GM23338 (cell line): Measurements from ENCODE around the gene SSBP2. TPM values are rescaled to one million over a fixed set of nuclear protein-coding genes. Genes with fewer than 3 reads are reported as not detected.

Experiments
- ATAC-seq: fragments of 200-7000 bp; cut with Tn5 transposase; 3 replicates; pipeline ENCODE4 v1.9.1; 2020
- DNase-seq: peaks from one replicate; pipeline ENCODE4 v3.0.0-alpha.2; 2015; ENCODE audit warnings: low spot score
- H2AFZ ChIP-seq: fragments of 200-600 bp; sonication (generic); 2 replicates; pipeline ENCODE4 v1.8.0; 2016; ENCODE audit warnings: antibody characterized with exemption, mild to moderate bottlenecking, moderate library complexity
- H3F3A ChIP-seq: fragments of 200-600 bp; sonication (generic); replicated peaks from 2 replicates; pipeline ENCODE4 v1.8.0; 2017; ENCODE audit warnings: antibody characterized with exemption, mixed run types, low read depth
- H3K27ac ChIP-seq: fragments of 200-600 bp; sonication (generic); 2 replicates; pipeline ENCODE4 v1.6.1; 2016; ENCODE audit warnings: low read depth
- H3K27me3 ChIP-seq: fragments of 200-600 bp; sonication (generic); 2 replicates; pipeline ENCODE4 v1.8.0; 2016; ENCODE audit warnings: mild to moderate bottlenecking, mixed run types, moderate library complexity; ENCODE audit not compliant: insufficient read depth
- H3K36me3 ChIP-seq: fragments of 200-600 bp; sonication (generic); 2 replicates; pipeline ENCODE4 v1.8.0; 2016; ENCODE audit warnings: mild to moderate bottlenecking; ENCODE audit not compliant: insufficient read depth
- H3K4me1 ChIP-seq: fragments of 200-600 bp; sonication (generic); 2 replicates; pipeline ENCODE4 v1.8.0; 2016; ENCODE audit warnings: mild to moderate bottlenecking, moderate library complexity; ENCODE audit not compliant: insufficient read depth
- H3K4me2 ChIP-seq: fragments of 200-600 bp; sonication (generic); 2 replicates; pipeline ENCODE4 v1.7.1; 2017; ENCODE audit warnings: mixed run types
- H3K4me3 ChIP-seq: fragments of 200-600 bp; sonication (generic); 2 replicates; pipeline ENCODE4 v1.6.1; 2016; ENCODE audit warnings: mixed run types
- H3K79me2 ChIP-seq: fragments of 200-600 bp; sonication (generic); replicated peaks from 2 replicates; pipeline ENCODE4 v1.8.0; 2017; ENCODE audit warnings: mild to moderate bottlenecking; ENCODE audit not compliant: insufficient read depth
- H3K9me2 ChIP-seq: fragments of 200-600 bp; sonication (generic); 2 replicates; pipeline ENCODE4 v1.8.0; 2017; ENCODE audit not compliant: insufficient read depth
- H4K20me1 ChIP-seq: fragments of 200-600 bp; sonication (generic); replicated peaks from 2 replicates; pipeline ENCODE4 v1.8.0; 2017; ENCODE audit warnings: mild to moderate bottlenecking; ENCODE audit not compliant: insufficient read depth
- H3K27ac Mint-ChIP-seq: 2 replicates; pipeline ENCODE4 v1.8.0; 2020; ENCODE audit warnings: inconsistent platforms, mild to moderate bottlenecking, moderate library complexity, mixed read lengths
- H3K27me3 Mint-ChIP-seq: 3 replicates; pipeline ENCODE4 v1.8.0; 2022; ENCODE audit warnings: low read depth, mild to moderate bottlenecking, moderate library complexity, mixed read lengths, inconsistent platforms; ENCODE audit not compliant: insufficient read depth, poor library complexity
- H3K36me3 Mint-ChIP-seq: 3 replicates; pipeline ENCODE4 v1.8.0; 2021; ENCODE audit warnings: low read depth, mild to moderate bottlenecking, inconsistent platforms, moderate library complexity, mixed read lengths
- H3K4me1 Mint-ChIP-seq: 3 replicates; pipeline ENCODE4 v1.8.0; 2020; ENCODE audit warnings: mild to moderate bottlenecking, inconsistent platforms, mixed read lengths
- H3K4me3 Mint-ChIP-seq: 3 replicates; pipeline ENCODE4 v1.8.0; 2021; ENCODE audit warnings: moderate library complexity, mild to moderate bottlenecking, inconsistent platforms, mixed read lengths
- H3K9me3 Mint-ChIP-seq: 3 replicates; pipeline ENCODE4 v1.8.0; 2020; ENCODE audit warnings: moderate library complexity, mild to moderate bottlenecking, inconsistent platforms, mixed read lengths
- CREB1 ChIP-seq: fragments of 250-450 bp; sonication (Bioruptor Pico); IDR thresholded peaks from 2 replicates; pipeline ENCODE4 v1.5.0; 2020; ENCODE audit warnings: low read depth, mild to moderate bottlenecking, moderate library complexity
- EZH2 ChIP-seq: fragments of 200-600 bp; sonication (generic); IDR thresholded peaks from one replicate; pipeline ENCODE4 v1.8.0; 2017; ENCODE audit warnings: antibody characterized with exemption, mild to moderate bottlenecking, low read depth; ENCODE audit not compliant: unreplicated experiment
- EZH2phosphoT487 ChIP-seq: fragments of 200-600 bp; sonication (generic); IDR thresholded peaks from one replicate; pipeline ENCODE4 v1.8.1; 2018; ENCODE audit warnings: antibody characterized with exemption; ENCODE audit not compliant: unreplicated experiment
- JUNB ChIP-seq: IDR thresholded peaks from one replicate; pipeline ENCODE4 v1.6.1; 2016; ENCODE audit warnings: antibody characterized with exemption; ENCODE audit not compliant: unreplicated experiment
- NANOG ChIP-seq: IDR thresholded peaks from 2 replicates; pipeline ENCODE4 v1.6.1; 2016; ENCODE audit warnings: antibody characterized with exemption, borderline replicate concordance
- POLR2AphosphoS5 ChIP-seq: IDR thresholded peaks from 2 replicates; pipeline ENCODE4 v1.6.1; 2016; ENCODE audit warnings: antibody characterized with exemption, low read depth
- STAT1 ChIP-seq: IDR thresholded peaks from one replicate; pipeline ENCODE4 v1.6.1; 2016; ENCODE audit warnings: antibody characterized with exemption; ENCODE audit not compliant: unreplicated experiment
- ZNF114 ChIP-seq: fragments of 250-450 bp; sonication (Bioruptor Pico); IDR thresholded peaks from 2 replicates; pipeline ENCODE4 v1.5.0; 2020; ENCODE audit warnings: mild to moderate bottlenecking, moderate library complexity
- ZNF331 ChIP-seq: fragments of 250-450 bp; sonication (Bioruptor Pico); IDR thresholded peaks from 2 replicates; pipeline ENCODE4 v1.5.0; 2020; ENCODE audit warnings: low read depth, mild to moderate bottlenecking, moderate library complexity
- polyA plus RNA-seq: library from polyadenylated mRNA; unstranded; fragments of >200 nt; fragmentation: Nextera tagmentation; extraction: Ambion mirVana; gene quantifications from 2 replicates; pipeline ENCODE4 v1.2.1, GENCODE V29; 2016
- total RNA-seq: library from RNA; depleted of rRNA; stranded (reverse); fragments of >200 nt; shearing (Covaris generic); gene quantifications from 2 replicates; pipeline ENCODE4 v1.2.3, GENCODE V29; 2014
- TF ChIP-seq, protein P1 (sequence below), 2 experiments: fragments of 200-600 bp in 1 of 2; sonication (generic) in 1 of 2; conservative IDR thresholded peaks; 2 replicates each; pipeline versions ENCODE4 v1.5.1 to v1.6.1; 2016 to 2017; ENCODE audit warnings: antibody characterized with exemption in 2 of 2, low read depth in 2 of 2, mild to moderate bottlenecking in 2 of 2, moderate library complexity in 1 of 2
- TF ChIP-seq, protein P2 (sequence below): fragments of 250-450 bp; sonication (Bioruptor Pico); IDR thresholded peaks from 2 replicates; pipeline ENCODE4 v1.5.0; 2020; ENCODE audit warnings: mild to moderate bottlenecking, moderate library complexity
- TF ChIP-seq, protein P3 (sequence below): IDR thresholded peaks from one replicate; pipeline ENCODE4 v1.6.1; 2018; ENCODE audit warnings: antibody characterized with exemption; ENCODE audit not compliant: unreplicated experiment
- TF ChIP-seq, protein P4 (sequence below): IDR thresholded peaks from 2 replicates; pipeline ENCODE4 v1.6.1; 2016; ENCODE audit warnings: antibody characterized with exemption

SSBP2 gene
- total and polyA plus RNA-seq, 2 experiments from 2014 or later: 21.5 to 24.7 TPM

DNA sequence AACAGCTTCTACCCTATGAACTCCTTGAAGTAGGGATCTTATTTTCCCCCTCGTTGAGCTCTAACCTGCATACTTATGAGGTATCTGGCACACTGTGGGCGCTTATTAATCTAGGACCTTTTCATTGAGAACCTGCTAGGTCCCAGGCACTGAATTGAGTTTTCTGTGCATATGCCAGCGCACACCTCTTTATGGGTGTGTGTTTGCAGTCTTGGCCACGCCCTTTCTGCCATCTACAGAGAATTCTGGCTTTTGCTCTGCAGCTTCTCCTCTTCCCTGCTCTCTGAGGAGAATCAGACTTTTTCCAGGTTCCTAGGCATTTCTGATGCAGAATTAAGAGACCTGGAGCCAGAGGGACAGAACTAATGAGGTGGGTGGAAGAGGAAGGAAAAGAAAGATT lies 25.4 kb upstream of the SSBP2 start:
- TF ChIP-seq ZNF331: no peak
- TF ChIP-seq, protein P1, sequence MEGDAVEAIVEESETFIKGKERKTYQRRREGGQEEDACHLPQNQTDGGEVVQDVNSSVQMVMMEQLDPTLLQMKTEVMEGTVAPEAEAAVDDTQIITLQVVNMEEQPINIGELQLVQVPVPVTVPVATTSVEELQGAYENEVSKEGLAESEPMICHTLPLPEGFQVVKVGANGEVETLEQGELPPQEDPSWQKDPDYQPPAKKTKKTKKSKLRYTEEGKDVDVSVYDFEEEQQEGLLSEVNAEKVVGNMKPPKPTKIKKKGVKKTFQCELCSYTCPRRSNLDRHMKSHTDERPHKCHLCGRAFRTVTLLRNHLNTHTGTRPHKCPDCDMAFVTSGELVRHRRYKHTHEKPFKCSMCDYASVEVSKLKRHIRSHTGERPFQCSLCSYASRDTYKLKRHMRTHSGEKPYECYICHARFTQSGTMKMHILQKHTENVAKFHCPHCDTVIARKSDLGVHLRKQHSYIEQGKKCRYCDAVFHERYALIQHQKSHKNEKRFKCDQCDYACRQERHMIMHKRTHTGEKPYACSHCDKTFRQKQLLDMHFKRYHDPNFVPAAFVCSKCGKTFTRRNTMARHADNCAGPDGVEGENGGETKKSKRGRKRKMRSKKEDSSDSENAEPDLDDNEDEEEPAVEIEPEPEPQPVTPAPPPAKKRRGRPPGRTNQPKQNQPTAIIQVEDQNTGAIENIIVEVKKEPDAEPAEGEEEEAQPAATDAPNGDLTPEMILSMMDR (conservative IDR thresholded peaks at IDR 0.05; ENCODE audit: low read depth in 2 of 2): no peak
- TF ChIP-seq, protein P2, sequence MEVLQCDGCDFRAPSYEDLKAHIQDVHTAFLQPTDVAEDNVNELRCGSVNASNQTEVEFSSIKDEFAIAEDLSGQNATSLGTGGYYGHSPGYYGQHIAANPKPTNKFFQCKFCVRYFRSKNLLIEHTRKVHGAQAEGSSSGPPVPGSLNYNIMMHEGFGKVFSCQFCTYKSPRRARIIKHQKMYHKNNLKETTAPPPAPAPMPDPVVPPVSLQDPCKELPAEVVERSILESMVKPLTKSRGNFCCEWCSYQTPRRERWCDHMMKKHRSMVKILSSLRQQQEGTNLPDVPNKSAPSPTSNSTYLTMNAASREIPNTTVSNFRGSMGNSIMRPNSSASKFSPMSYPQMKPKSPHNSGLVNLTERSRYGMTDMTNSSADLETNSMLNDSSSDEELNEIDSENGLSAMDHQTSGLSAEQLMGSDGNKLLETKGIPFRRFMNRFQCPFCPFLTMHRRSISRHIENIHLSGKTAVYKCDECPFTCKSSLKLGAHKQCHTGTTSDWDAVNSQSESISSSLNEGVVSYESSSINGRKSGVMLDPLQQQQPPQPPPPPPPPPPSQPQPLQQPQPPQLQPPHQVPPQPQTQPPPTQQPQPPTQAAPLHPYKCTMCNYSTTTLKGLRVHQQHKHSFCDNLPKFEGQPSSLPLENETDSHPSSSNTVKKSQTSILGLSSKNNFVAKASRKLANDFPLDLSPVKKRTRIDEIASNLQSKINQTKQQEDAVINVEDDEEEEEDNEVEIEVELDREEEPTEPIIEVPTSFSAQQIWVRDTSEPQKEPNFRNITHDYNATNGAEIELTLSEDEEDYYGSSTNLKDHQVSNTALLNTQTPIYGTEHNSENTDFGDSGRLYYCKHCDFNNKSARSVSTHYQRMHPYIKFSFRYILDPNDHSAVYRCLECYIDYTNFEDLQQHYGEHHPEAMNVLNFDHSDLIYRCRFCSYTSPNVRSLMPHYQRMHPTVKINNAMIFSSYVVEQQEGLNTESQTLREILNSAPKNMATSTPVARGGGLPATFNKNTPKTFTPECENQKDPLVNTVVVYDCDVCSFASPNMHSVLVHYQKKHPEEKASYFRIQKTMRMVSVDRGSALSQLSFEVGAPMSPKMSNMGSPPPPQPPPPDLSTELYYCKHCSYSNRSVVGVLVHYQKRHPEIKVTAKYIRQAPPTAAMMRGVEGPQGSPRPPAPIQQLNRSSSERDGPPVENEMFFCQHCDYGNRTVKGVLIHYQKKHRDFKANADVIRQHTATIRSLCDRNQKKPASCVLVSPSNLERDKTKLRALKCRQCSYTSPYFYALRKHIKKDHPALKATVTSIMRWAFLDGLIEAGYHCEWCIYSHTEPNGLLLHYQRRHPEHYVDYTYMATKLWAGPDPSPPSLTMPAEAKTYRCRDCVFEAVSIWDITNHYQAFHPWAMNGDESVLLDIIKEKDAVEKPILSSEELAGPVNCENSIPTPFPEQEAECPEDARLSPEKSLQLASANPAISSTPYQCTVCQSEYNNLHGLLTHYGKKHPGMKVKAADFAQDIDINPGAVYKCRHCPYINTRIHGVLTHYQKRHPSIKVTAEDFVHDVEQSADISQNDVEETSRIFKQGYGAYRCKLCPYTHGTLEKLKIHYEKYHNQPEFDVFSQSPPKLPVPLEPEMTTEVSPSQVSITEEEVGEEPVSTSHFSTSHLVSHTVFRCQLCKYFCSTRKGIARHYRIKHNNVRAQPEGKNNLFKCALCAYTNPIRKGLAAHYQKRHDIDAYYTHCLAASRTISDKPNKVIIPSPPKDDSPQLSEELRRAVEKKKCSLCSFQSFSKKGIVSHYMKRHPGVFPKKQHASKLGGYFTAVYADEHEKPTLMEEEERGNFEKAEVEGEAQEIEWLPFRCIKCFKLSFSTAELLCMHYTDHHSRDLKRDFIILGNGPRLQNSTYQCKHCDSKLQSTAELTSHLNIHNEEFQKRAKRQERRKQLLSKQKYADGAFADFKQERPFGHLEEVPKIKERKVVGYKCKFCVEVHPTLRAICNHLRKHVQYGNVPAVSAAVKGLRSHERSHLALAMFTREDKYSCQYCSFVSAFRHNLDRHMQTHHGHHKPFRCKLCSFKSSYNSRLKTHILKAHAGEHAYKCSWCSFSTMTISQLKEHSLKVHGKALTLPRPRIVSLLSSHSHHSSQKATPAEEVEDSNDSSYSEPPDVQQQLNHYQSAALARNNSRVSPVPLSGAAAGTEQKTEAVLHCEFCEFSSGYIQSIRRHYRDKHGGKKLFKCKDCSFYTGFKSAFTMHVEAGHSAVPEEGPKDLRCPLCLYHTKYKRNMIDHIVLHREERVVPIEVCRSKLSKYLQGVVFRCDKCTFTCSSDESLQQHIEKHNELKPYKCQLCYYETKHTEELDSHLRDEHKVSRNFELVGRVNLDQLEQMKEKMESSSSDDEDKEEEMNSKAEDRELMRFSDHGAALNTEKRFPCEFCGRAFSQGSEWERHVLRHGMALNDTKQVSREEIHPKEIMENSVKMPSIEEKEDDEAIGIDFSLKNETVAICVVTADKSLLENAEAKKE (CRISPR knock-in tag): no peak
- TF ChIP-seq, protein P3, sequence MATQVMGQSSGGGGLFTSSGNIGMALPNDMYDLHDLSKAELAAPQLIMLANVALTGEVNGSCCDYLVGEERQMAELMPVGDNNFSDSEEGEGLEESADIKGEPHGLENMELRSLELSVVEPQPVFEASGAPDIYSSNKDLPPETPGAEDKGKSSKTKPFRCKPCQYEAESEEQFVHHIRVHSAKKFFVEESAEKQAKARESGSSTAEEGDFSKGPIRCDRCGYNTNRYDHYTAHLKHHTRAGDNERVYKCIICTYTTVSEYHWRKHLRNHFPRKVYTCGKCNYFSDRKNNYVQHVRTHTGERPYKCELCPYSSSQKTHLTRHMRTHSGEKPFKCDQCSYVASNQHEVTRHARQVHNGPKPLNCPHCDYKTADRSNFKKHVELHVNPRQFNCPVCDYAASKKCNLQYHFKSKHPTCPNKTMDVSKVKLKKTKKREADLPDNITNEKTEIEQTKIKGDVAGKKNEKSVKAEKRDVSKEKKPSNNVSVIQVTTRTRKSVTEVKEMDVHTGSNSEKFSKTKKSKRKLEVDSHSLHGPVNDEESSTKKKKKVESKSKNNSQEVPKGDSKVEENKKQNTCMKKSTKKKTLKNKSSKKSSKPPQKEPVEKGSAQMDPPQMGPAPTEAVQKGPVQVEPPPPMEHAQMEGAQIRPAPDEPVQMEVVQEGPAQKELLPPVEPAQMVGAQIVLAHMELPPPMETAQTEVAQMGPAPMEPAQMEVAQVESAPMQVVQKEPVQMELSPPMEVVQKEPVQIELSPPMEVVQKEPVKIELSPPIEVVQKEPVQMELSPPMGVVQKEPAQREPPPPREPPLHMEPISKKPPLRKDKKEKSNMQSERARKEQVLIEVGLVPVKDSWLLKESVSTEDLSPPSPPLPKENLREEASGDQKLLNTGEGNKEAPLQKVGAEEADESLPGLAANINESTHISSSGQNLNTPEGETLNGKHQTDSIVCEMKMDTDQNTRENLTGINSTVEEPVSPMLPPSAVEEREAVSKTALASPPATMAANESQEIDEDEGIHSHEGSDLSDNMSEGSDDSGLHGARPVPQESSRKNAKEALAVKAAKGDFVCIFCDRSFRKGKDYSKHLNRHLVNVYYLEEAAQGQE: no peak
- TF ChIP-seq EZH2phosphoT487: no peak
- TF ChIP-seq, protein P4, sequence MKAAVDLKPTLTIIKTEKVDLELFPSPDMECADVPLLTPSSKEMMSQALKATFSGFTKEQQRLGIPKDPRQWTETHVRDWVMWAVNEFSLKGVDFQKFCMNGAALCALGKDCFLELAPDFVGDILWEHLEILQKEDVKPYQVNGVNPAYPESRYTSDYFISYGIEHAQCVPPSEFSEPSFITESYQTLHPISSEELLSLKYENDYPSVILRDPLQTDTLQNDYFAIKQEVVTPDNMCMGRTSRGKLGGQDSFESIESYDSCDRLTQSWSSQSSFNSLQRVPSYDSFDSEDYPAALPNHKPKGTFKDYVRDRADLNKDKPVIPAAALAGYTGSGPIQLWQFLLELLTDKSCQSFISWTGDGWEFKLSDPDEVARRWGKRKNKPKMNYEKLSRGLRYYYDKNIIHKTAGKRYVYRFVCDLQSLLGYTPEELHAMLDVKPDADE: no peak
- no peak for TF ChIP-seq ZNF114
- no peak for TF ChIP-seq POLR2AphosphoS5
- TF ChIP-seq NANOG: no peak
- TF ChIP-seq EZH2: no peak
- no peak for TF ChIP-seq CREB1 (CRISPR knock-in tag)
- no peak for TF ChIP-seq STAT1
- no peak for TF ChIP-seq JUNB
- H3K27me3 Mint-ChIP-seq: peaks cover 6% of the 10 kb centered on the region

More for the DNA sequence above, 25.4 kb upstream of the SSBP2 start:
- Histone ChIP-seq H3K36me3 (no peaks in the 10 kb centered on the region), H3K27me3 (no peaks in the 10 kb centered on the region), H3K4me2 (no peak overlapping the region), H3K9me2 (0 out of 2 replicates have a peak, but pooled peaks cover 4% of the 10 kb centered on the region), H3F3A (no peaks in the 10 kb centered on the region), H3K4me1 (peaks cover 9% of the 10 kb centered on the region; the same call in 1 of the 2 replicates), H3K27ac (no peak overlapping the region), H2AFZ (peak overlapping the region; percentile 67; the same call in 1 of the 2 replicates), H4K20me1 (no peaks in the 10 kb centered on the region), H3K79me2 (no peaks in the 10 kb centered on the region), H3K4me3 (no peak overlapping the region)
- Mint-ChIP-seq H3K9me3 (peaks cover 12% of the 10 kb centered on the region; the same call in 2 of the 3 replicates), H3K4me3 (no peak overlapping the region), H3K36me3 (peaks cover 11% of the 10 kb centered on the region; the same call in 2 of the 3 replicates), H3K4me1 (peaks cover 12% of the 10 kb centered on the region), H3K27ac (no peak overlapping the region)
- DNase-seq: no peak
- no peak for ATAC-seq
